NT2/D1 (cell line): Measurements from ENCODE around the gene IQSEC1.
"Not testable (repeated sequence)": the region's sequence is repeated elsewhere in the genome, so short reads cannot be mapped to it uniquely, and the experiment has no call there.

Source experiments
- DNase-seq: peaks from one replicate; pipeline ENCODE4 v3.0.0-alpha.2; 2011; ENCODE audit warnings: low read depth, low spot score
- H3K27me3 ChIP-seq: 2 replicates; pipeline ENCODE4 v1.6.0; 2011; ENCODE audit warnings: mild to moderate bottlenecking; ENCODE audit not compliant: insufficient read length, insufficient read depth
- H3K36me3 ChIP-seq: 2 replicates; pipeline ENCODE4 v1.6.1; 2011; ENCODE audit warnings: mild to moderate bottlenecking, low read length, mixed read lengths; ENCODE audit not compliant: insufficient read depth, insufficient read length
- H3K4me1 ChIP-seq: 2 replicates; pipeline ENCODE4 v1.5.1; 2011; ENCODE audit not compliant: insufficient read depth, insufficient read length
- H3K4me3 ChIP-seq: 2 replicates; pipeline ENCODE4 v1.5.1; 2011; ENCODE audit warnings: low read depth; ENCODE audit not compliant: insufficient read length
- H3K9ac ChIP-seq: 2 replicates; pipeline ENCODE4 v1.6.0; 2011; ENCODE audit warnings: low read depth; ENCODE audit not compliant: insufficient read length
- H3K9me3 ChIP-seq: 2 replicates; pipeline ENCODE4 v1.5.1; 2011; ENCODE audit warnings: mild to moderate bottlenecking, low read length; ENCODE audit not compliant: insufficient read depth
- SUZ12 ChIP-seq: IDR thresholded peaks from 2 replicates; pipeline ENCODE4 v1.6.1; 2011; ENCODE audit not compliant: insufficient read length, insufficient read depth; ENCODE audit errors: extremely low read depth
- YY1 ChIP-seq: IDR thresholded peaks from 2 replicates; pipeline ENCODE4 v1.6.1; 2011; ENCODE audit not compliant: insufficient read length, insufficient read depth
- ZNF274 ChIP-seq: IDR thresholded peaks from 2 replicates; pipeline ENCODE4 v1.6.1; 2011; ENCODE audit warnings: mild to moderate bottlenecking, low read depth, low read length

The IQSEC1 gene

GRCh38 chr3:12856626-12857025 lies 216.6 kb downstream of the IQSEC1 start:
- no peak overlapping the region for H3K9ac ChIP-seq
- no peaks in the 10 kb centered on the region for H3K4me1 ChIP-seq
- H3K9me3 ChIP-seq, result no peaks in the 10 kb centered on the region
- DNase-seq, result no peak
- TF ChIP-seq YY1, result no peak
- no peak for TF ChIP-seq ZNF274
- no peak for TF ChIP-seq SUZ12
- peaks cover 27% of the 10 kb centered on the region for H3K27me3 ChIP-seq
- no peaks in the 10 kb centered on the region for H3K36me3 ChIP-seq
- H3K4me3 ChIP-seq, result no peak overlapping the region

- peaks cover 11% of the 10 kb centered on the region; the same call in 1 of the 2 replicates for H3K9me3 ChIP-seq
- no peak overlapping the region for H3K9ac ChIP-seq
- TF ChIP-seq SUZ12, result no peak
- no peak for TF ChIP-seq ZNF274
- TF ChIP-seq YY1, result no peak
- H3K4me3 ChIP-seq, result no peak overlapping the region
- no peak for DNase-seq
- no peaks in the 10 kb centered on the region for H3K4me1 ChIP-seq
- peaks cover 19% of the 10 kb centered on the region for H3K27me3 ChIP-seq
- H3K36me3 ChIP-seq, result no peaks in the 10 kb centered on the region
These were observed 218.7 kb downstream of the IQSEC1 start for GRCh38 chr3:12854565-12854964.

GRCh38 chr3:12853847-12854246 lies 219.4 kb downstream of the IQSEC1 start:
- H3K36me3 ChIP-seq, H3K4me1 ChIP-seq, H3K9ac ChIP-seq, H3K4me3 ChIP-seq, DNase-seq: not testable (repeated sequence)
- peaks cover 17% of the 10 kb centered on the region for H3K27me3 ChIP-seq
- peaks cover 11% of the 10 kb centered on the region; the same call in 1 of the 2 replicates for H3K9me3 ChIP-seq

- Histone ChIP-seq H3K27me3 (peaks cover 14% of the 10 kb centered on the region), H3K4me1 (no peaks in the 10 kb centered on the region), H3K4me3 (no peak overlapping the region), H3K9ac (no peak overlapping the region), H3K9me3 (peaks cover 20% of the 10 kb centered on the region), H3K36me3 (no peaks in the 10 kb centered on the region)
- no peak for TF ChIP-seq YY1
- no peak for TF ChIP-seq ZNF274
- TF ChIP-seq SUZ12, result no peak
- no peak for DNase-seq
These were observed 221.0 kb downstream of the IQSEC1 start for GRCh38 chr3:12852201-12852600.
